SU-DHL-6 (cell line): ENCODE results near the gene PRRC2B.

Experiments used
- H2AFZ ChIP-seq: fragments of 200-600 bp; sonication (generic); 2 replicates; pipeline ENCODE4 v1.6.1; 2014; ENCODE audit warnings: low read depth, mild to moderate bottlenecking, moderate library complexity, mixed read lengths, antibody characterized with exemption, low read length; ENCODE audit not compliant: severe bottlenecking
- H3F3A ChIP-seq: fragments of 200-600 bp; shearing (Covaris generic); 2 replicates; pipeline ENCODE4 v1.6.0; 2016; ENCODE audit warnings: antibody characterized with exemption, mild to moderate bottlenecking; ENCODE audit not compliant: insufficient read depth
- H3K27ac ChIP-seq: fragments of 200-600 bp; sonication (generic); 2 replicates; pipeline ENCODE4 v1.5.1; 2016; ENCODE audit warnings: low read depth, mild to moderate bottlenecking, low read length, moderate library complexity, mixed read lengths
- H3K27me3 ChIP-seq: fragments of 200-600 bp; sonication (generic), shearing (Covaris generic); 2 replicates; pipeline ENCODE4 v1.6.0; 2014; ENCODE audit warnings: mild to moderate bottlenecking, low read length
- H3K36me3 ChIP-seq: fragments of 200-600 bp; sonication (generic); 2 replicates; pipeline ENCODE4 v1.6.1; 2014; ENCODE audit warnings: mild to moderate bottlenecking, low read length, mixed read lengths
- H3K4me2 ChIP-seq: fragments of 300-600, 200-600 bp; shearing (Covaris generic), sonication (generic); 2 replicates; pipeline ENCODE4 v1.6.0; 2014; ENCODE audit warnings: low read length, low read depth, mild to moderate bottlenecking; ENCODE audit not compliant: poor library complexity, severe bottlenecking
- H3K4me3 ChIP-seq: fragments of 200-600 bp; sonication (generic); 2 replicates; pipeline ENCODE4 v1.5.1; 2014; ENCODE audit warnings: antibody characterized with exemption, low read length, mild to moderate bottlenecking, mixed read lengths; ENCODE audit not compliant: insufficient read depth, poor library complexity, severe bottlenecking
- H3K79me2 ChIP-seq: fragments of 200-600 bp; sonication (generic); 2 replicates; pipeline ENCODE4 v1.6.1; 2014; ENCODE audit warnings: mild to moderate bottlenecking, low read length, moderate library complexity; ENCODE audit not compliant: insufficient read depth
- H3K9ac ChIP-seq: fragments of 200-600 bp; sonication (generic); 2 replicates; pipeline ENCODE4 v1.7.0; 2014; ENCODE audit warnings: mild to moderate bottlenecking, low read length
- H3K9me2 ChIP-seq: fragments of 200-600 bp; sonication (generic); replicated peaks from 2 replicates; pipeline ENCODE4 v1.6.1; 2014; ENCODE audit warnings: low read length; ENCODE audit not compliant: insufficient read depth
- H3K9me3 ChIP-seq: fragments of 200-600 bp; sonication (generic); 2 replicates; pipeline ENCODE4 v1.6.1; 2014; ENCODE audit warnings: low read length, mixed read lengths; ENCODE audit not compliant: insufficient read depth
- H4K20me1 ChIP-seq: fragments of 200-600 bp; sonication (generic); 2 replicates; pipeline ENCODE4 v1.6.1; 2014; ENCODE audit warnings: low read depth, mild to moderate bottlenecking, antibody characterized with exemption, low read length, moderate library complexity, mixed read lengths
- CTCF ChIP-seq: fragments of 200-600 bp; sonication (generic); IDR thresholded peaks from one replicate; pipeline ENCODE4 v1.5.1; 2017; ENCODE audit warnings: antibody characterized with exemption, mild to moderate bottlenecking, low read length, moderate library complexity; ENCODE audit not compliant: insufficient read depth, poor library complexity, severe bottlenecking
- EZH2phosphoT487 ChIP-seq: fragments of 200-600 bp; sonication (generic), shearing (Covaris generic); conservative IDR thresholded peaks from 2 replicates; pipeline ENCODE4 v1.6.1; 2018; ENCODE audit warnings: mild to moderate bottlenecking, antibody characterized with exemption, low read length, moderate library complexity, mixed read lengths

Gene PRRC2B

GRCh38 chr9:131402738-131403492 lies 9.0 kb downstream of the PRRC2B start:
- peak overlapping the region; percentile 33 for H3K4me2 ChIP-seq
- no peak for TF ChIP-seq CTCF
- H3K79me2 ChIP-seq, result peaks cover 99% of the 10 kb centered on the region
- H3K36me3 ChIP-seq, result no peaks in the 10 kb centered on the region
- H3K9me3 ChIP-seq, result no peaks in the 10 kb centered on the region
- H3K9me2 ChIP-seq, result no peaks in the 10 kb centered on the region
- H2AFZ ChIP-seq, result no peak overlapping the region
- H3K4me3 ChIP-seq, result no peak overlapping the region
- no peak overlapping the region for H3K9ac ChIP-seq
- peaks cover 30% of the 10 kb centered on the region for H4K20me1 ChIP-seq
- H3F3A ChIP-seq, result peaks cover 5% of the 10 kb centered on the region; the same call in 1 of the 2 replicates
- no peaks in the 10 kb centered on the region for H3K27me3 ChIP-seq
- peak overlapping the region; percentile 30; the same call in 1 of the 2 replicates for H3K27ac ChIP-seq

GRCh38 chr9:131403493-131403773 lies 9.5 kb downstream of the PRRC2B start:
- Histone ChIP-seq H2AFZ (no peak overlapping the region), H3K9me2 (no peaks in the 10 kb centered on the region), H3K9me3 (no peaks in the 10 kb centered on the region), H3K9ac (no peak overlapping the region), H3K36me3 (no peaks in the 10 kb centered on the region), H3K27ac (no peak overlapping the region; the same call in 1 of the 2 replicates), H3K79me2 (peaks cover 99% of the 10 kb centered on the region), H3K27me3 (no peaks in the 10 kb centered on the region), H4K20me1 (peaks cover 28% of the 10 kb centered on the region), H3K4me3 (no peak overlapping the region), H3K4me2 (peak overlapping the region; percentile 35), H3F3A (0 out of 2 replicates have a peak, but pooled peaks cover 4% of the 10 kb centered on the region)
- TF ChIP-seq CTCF, result no peak
- TF ChIP-seq EZH2phosphoT487, result no peak

GRCh38 chr9:131404581-131404980 lies 10.7 kb downstream of the PRRC2B start:
- Histone ChIP-seq H2AFZ (no peak overlapping the region), H3K4me3 (no peak overlapping the region), H3K9me3 (no peaks in the 10 kb centered on the region), H3K36me3 (no peaks in the 10 kb centered on the region), H3K27me3 (no peaks in the 10 kb centered on the region), H3K9me2 (no peaks in the 10 kb centered on the region), H3K27ac (peak overlapping the region; percentile 40; the same call in 1 of the 2 replicates), H3K9ac (no peak overlapping the region), H4K20me1 (peaks cover 30% of the 10 kb centered on the region), H3K4me2 (peak overlapping the region; percentile 46), H3F3A (0 out of 2 replicates have a peak, but pooled peaks cover 4% of the 10 kb centered on the region), H3K79me2 (peaks cover 100% of the 10 kb centered on the region)
- TF ChIP-seq EZH2phosphoT487 (no peak), CTCF (no peak)
